Right kidney (tissue), 1 donor: ENCODE data around the gene SMIM41.

ENCODE experiments used
- DNase-seq: peaks from one replicate; pipeline ENCODE4 v3.0.0-alpha.2; 2016

SMIM41 gene

GRCh38 chr12:52063082-52063924 is 16.2 kb upstream of the SMIM41 start:
- DNase-seq = no peak

- DNase-seq = no peak
Observed at GRCh38 chr12:52063981-52064649, 15.4 kb upstream of the SMIM41 start.

GRCh38 chr12:52066346-52067080 is 13.0 kb upstream of the SMIM41 start:
- no peak for DNase-seq

- no peak for DNase-seq
Observed at GRCh38 chr12:52067081-52067374, 12.5 kb upstream of the SMIM41 start.

- DNase-seq = peak; percentile 100
Observed at GRCh38 chr12:52069327-52070184, 9.9 kb upstream of the SMIM41 start, which contains the start of gene ATG101. ATG101 (plus strand) TSS chr12:52069978; CDS start chr12:52073651, 3,673 bp downstream.

GRCh38 chr12:52070185-52070925 is 9.1 kb upstream of the SMIM41 start:
- DNase-seq = no peak

- DNase-seq = no peak
Observed at GRCh38 chr12:52073531-52074381, 5.7 kb upstream of the SMIM41 start.

- no peak for DNase-seq
Observed at GRCh38 chr12:52074971-52075724, 4.4 kb upstream of the SMIM41 start.

- no peak for DNase-seq
Observed at GRCh38 chr12:52076811-52077210, 2.7 kb upstream of the SMIM41 start.

GRCh38 chr12:52078276-52078675 is 1.2 kb upstream of the SMIM41 start:
- DNase-seq = no peak

- peak; percentile 30 for DNase-seq
Observed at GRCh38 chr12:52080403-52081251, 1.1 kb downstream of the SMIM41 start.

- peak; percentile 39 for DNase-seq
Observed at GRCh38 chr12:52081263-52081733, 1.8 kb downstream of the SMIM41 start.

GRCh38 chr12:52082026-52082668 is 2.6 kb downstream of the SMIM41 start:
- DNase-seq = peak; percentile 27

- DNase-seq = no peak
Observed at GRCh38 chr12:52082669-52082987, 3.1 kb downstream of the SMIM41 start.

- DNase-seq = peak; percentile 45
Observed at GRCh38 chr12:52082988-52083637, 3.6 kb downstream of the SMIM41 start.

- no peak for DNase-seq
Observed at GRCh38 chr12:52083638-52083996, 4.1 kb downstream of the SMIM41 start.

GRCh38 chr12:52084491-52085231 is 5.2 kb downstream of the SMIM41 start:
- no peak for DNase-seq
